ENCODE data around the gene SULF2. TPM values are rescaled to one million over a fixed set of nuclear protein-coding genes. Genes with fewer than 3 reads are reported as not detected.

The SULF2 gene
- total and polyA plus RNA-seq, 2 donors (not counting 1 experiment from before 2014, with no cell fraction given), result 1.2 to 1.7 TPM

GRCh38 chr20:47694021-47694818 is 91.1 kb downstream of the SULF2 start:
- Histone ChIP-seq H3K36me3 (replicated peaks in 1 of 2; ENCODE audit: control extremely low read depth in 1 of 2, control insufficient read depth in 1 of 2, extremely low read depth in 1 of 2, insufficient read depth in 2 of 2, low read length in 1 of 2) (no peaks in the 10 kb centered on the region), H3K27ac (ENCODE audit: low read length in 2 of 2) (no peak overlapping the region), H2AFZ (ENCODE audit: insufficient read depth, low read depth, low read length, poor library complexity, severe bottlenecking) (no peak overlapping the region), H3K9ac (ENCODE audit: low read length) (no peak overlapping the region), H3K4me3 (ENCODE audit: control extremely low read depth in 1 of 5, extremely low read depth in 1 of 5, insufficient read depth in 1 of 5, low read depth in 2 of 5, low read length in 4 of 5) (no peak overlapping the region), H3K27me3 (replicated peaks in 1 of 4; ENCODE audit: control extremely low read depth in 1 of 4, control insufficient read depth in 3 of 4, insufficient read depth in 4 of 4, low read length in 3 of 4) (no peaks in the 10 kb centered on the region), H4K20me1 (ENCODE audit: control insufficient read depth, insufficient read depth, low read length, poor library complexity, severe bottlenecking) (no peaks in the 10 kb centered on the region), H3K79me2 (ENCODE audit: control insufficient read depth, insufficient read depth, low read length) (no peaks in the 10 kb centered on the region), H3K9me3 (ENCODE audit: control extremely low read depth in 1 of 3, control insufficient read depth in 2 of 3, insufficient read depth in 1 of 3, low read length in 2 of 3) (peaks cover 1 to 61% (median 30%) of the 10 kb centered on the region in 3 donors), H3K4me2 (replicated peaks; ENCODE audit: low read depth, low read length, poor library complexity, severe bottlenecking) (no peak overlapping the region), H3K4me1 (ENCODE audit: control insufficient read depth in 2 of 2, insufficient read depth in 2 of 2, low read length in 2 of 2) (no peaks in the 10 kb centered on the region)
- H3K27ac Mint-ChIP-seq, result no peak overlapping the region
- H3K9me3 Mint-ChIP-seq (ENCODE audit: insufficient read depth), result peaks cover 2% of the 10 kb centered on the region
- POLR2A ChIA-PET, result no interaction called here
- no peaks in the 10 kb centered on the region for H3K27me3 Mint-ChIP-seq
- WGBS (ENCODE audit: insufficient coverage), result 94% methylated on average over 21 of the region's 21 CpGs
- ATAC-seq (ENCODE audit: low read depth) (no peak), DNase-seq (no peak)
- no peak overlapping the region for H3K4me3 Mint-ChIP-seq
- no peaks in the 10 kb centered on the region for H3K4me1 Mint-ChIP-seq
- CTCF ChIA-PET, result interaction anchor here (0.6 to 1.7 kb wide), 4 partner anchors 17 to 929 kb away, joined by 3 to 4 read pairs (median 3); partner anchors contain the start of gene SULF2
- intact Hi-C loops (cut with micrococcal nuclease), result no loop called here
- no peak for TF ChIP-seq EZH2 (IDR thresholded peaks at IDR 0.05; ENCODE audit: borderline replicate concordance, insufficient read depth, low read depth, low read length, poor library complexity, severe bottlenecking)
- no peak for TF ChIP-seq CTCF (IDR thresholded peaks at IDR 0.05)

DNA sequence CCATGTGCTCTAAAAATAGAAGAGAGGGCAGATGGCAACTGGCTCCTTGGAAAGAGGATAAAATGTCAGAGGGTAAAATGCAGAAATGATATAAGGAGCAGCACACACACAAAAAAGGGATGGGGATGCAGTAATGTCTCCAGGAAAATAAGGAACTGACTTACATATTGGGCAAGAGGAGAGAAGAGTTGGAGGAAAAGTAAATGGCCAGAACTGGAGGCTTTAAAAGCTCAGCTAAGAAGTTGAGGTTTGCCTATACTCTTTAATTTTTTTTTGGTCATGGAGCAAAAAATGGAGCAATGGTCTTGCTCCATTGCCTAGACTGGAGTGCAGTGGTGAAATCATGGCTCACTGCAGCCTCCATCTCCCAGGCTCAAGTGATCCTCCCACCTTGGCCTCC is 93.7 kb downstream of the SULF2 start:
- intact Hi-C loops (cut with micrococcal nuclease), result no loop called here
- H2AFZ ChIP-seq (ENCODE audit: insufficient read depth, low read depth, low read length, poor library complexity, severe bottlenecking), result no peak overlapping the region
- DNase-seq (peak; percentile 42), ATAC-seq (ENCODE audit: low read depth) (no peak)
- no peaks in the 10 kb centered on the region for H3K27me3 ChIP-seq (replicated peaks in 1 of 4; ENCODE audit: control extremely low read depth in 1 of 4, control insufficient read depth in 3 of 4, insufficient read depth in 4 of 4, low read length in 3 of 4)
- Mint-ChIP-seq H3K4me1 (no peaks in the 10 kb centered on the region), H3K4me3 (no peak overlapping the region), H3K9me3 (ENCODE audit: insufficient read depth) (peaks cover 2% of the 10 kb centered on the region), H3K27ac (no peak overlapping the region), H3K27me3 (peaks cover 4% of the 10 kb centered on the region)
- no peak overlapping the region for H3K9ac ChIP-seq (ENCODE audit: low read length)
- no peaks in the 10 kb centered on the region for H4K20me1 ChIP-seq (ENCODE audit: control insufficient read depth, insufficient read depth, low read length, poor library complexity, severe bottlenecking)
- H3K9me3 ChIP-seq (ENCODE audit: control extremely low read depth in 1 of 3, control insufficient read depth in 2 of 3, insufficient read depth in 1 of 3, low read length in 2 of 3), result peaks cover 1 to 69% (median 30%) of the 10 kb centered on the region in 3 donors
- no peak overlapping the region for H3K27ac ChIP-seq (ENCODE audit: low read length in 2 of 2)
- ChIA-PET POLR2A (interaction anchor here (0.6 kb wide), 1 partner anchor 124 kb away, joined by 3 read pairs; no protein-coding TSS in a partner anchor), CTCF (interaction anchor here (1.2 to 2.7 kb wide), 3 partner anchors 13 to 929 kb away, joined by 3 to 9 read pairs (median 7); no protein-coding TSS in a partner anchor)
- H3K79me2 ChIP-seq (ENCODE audit: control insufficient read depth, insufficient read depth, low read length), result no peaks in the 10 kb centered on the region
- H3K4me2 ChIP-seq (replicated peaks; ENCODE audit: low read depth, low read length, poor library complexity, severe bottlenecking), result no peak overlapping the region
- no peaks in the 10 kb centered on the region for H3K4me1 ChIP-seq (ENCODE audit: control insufficient read depth in 2 of 2, insufficient read depth in 2 of 2, low read length in 2 of 2)
- TF ChIP-seq CTCF (IDR thresholded peaks at IDR 0.05) (no peak), EZH2 (IDR thresholded peaks at IDR 0.05; ENCODE audit: borderline replicate concordance, insufficient read depth, low read depth, low read length, poor library complexity, severe bottlenecking) (no peak)
- no peaks in the 10 kb centered on the region for H3K36me3 ChIP-seq (replicated peaks in 1 of 2; ENCODE audit: control extremely low read depth in 1 of 2, control insufficient read depth in 1 of 2, extremely low read depth in 1 of 2, insufficient read depth in 2 of 2, low read length in 1 of 2)
- no peak overlapping the region for H3K4me3 ChIP-seq (ENCODE audit: control extremely low read depth in 1 of 5, extremely low read depth in 1 of 5, insufficient read depth in 1 of 5, low read depth in 2 of 5, low read length in 4 of 5)
